ENCODE results near the gene DMBX1. TPM values are rescaled to one million over a fixed set of nuclear protein-coding genes. Genes with fewer than 3 reads are reported as not detected.

DMBX1 gene
- total RNA-seq, 1 experiment from 2014 or later, result not detected

Other genes with a start within 250 kb of the DMBX1 start
- gene RAD54L, start 242.1 kb upstream of the DMBX1 start, total RNA-seq (2014; rRNA removed), result 14.7 and 16.6 TPM in 2 replicates
- 106 and 107 TPM in 2 replicates for gene LRRC41, start 186.2 kb upstream of the DMBX1 start, total RNA-seq (2014; rRNA removed)
- 428 and 432 TPM in 2 replicates for gene UQCRH, start 186.1 kb upstream of the DMBX1 start, total RNA-seq (2014; rRNA removed)
- 13.0 and 14.3 TPM in 2 replicates for gene NSUN4, start 149.0 kb upstream of the DMBX1 start, total RNA-seq (2014; rRNA removed)
- not detected in 2 replicates for gene FAAH, start 95.5 kb upstream of the DMBX1 start, total RNA-seq (2014; rRNA removed)
- not detected in 2 replicates for gene KNCN, start 61.8 kb downstream of the DMBX1 start, total RNA-seq (2014; rRNA removed)
- gene MKNK1, start 114.4 kb downstream of the DMBX1 start, total RNA-seq (2014; rRNA removed), result 7.3 and 12.6 TPM in 2 replicates
- 5.5 and 10.8 TPM in 2 replicates for gene MOB3C, start 127.0 kb downstream of the DMBX1 start, total RNA-seq (2014; rRNA removed)
- 41.2 and 42.1 TPM in 2 replicates for gene ATPAF1, start 178.5 kb downstream of the DMBX1 start, total RNA-seq (2014; rRNA removed)
- 0.17 TPM in 1 of 2 replicates, not detected in the other for gene TEX38, start 182.0 kb downstream of the DMBX1 start, total RNA-seq (2014; rRNA removed)
- 46.6 and 55.2 TPM in 2 replicates for gene EFCAB14, start 229.3 kb downstream of the DMBX1 start, total RNA-seq (2014; rRNA removed)